Subcutaneous adipose tissue (tissue), 4 donors: Measurements from ENCODE around the gene RHEX. TPM values are rescaled to one million over a fixed set of nuclear protein-coding genes. Genes with fewer than 3 reads are reported as not detected.

Experiments used
- CTCF ChIP-seq: fragments of 450-650 bp; IDR thresholded peaks from one replicate; pipeline ENCODE4 v1.5.1; 2016; ENCODE audit warnings: low read depth, mild to moderate bottlenecking, control low read depth, antibody characterized with exemption, moderate library complexity
- total RNA-seq, 4 donors: library from RNA; depleted of rRNA; stranded (reverse); fragments of >200 nt; gene quantifications; one replicate each; pipeline ENCODE4 v1.1.0, GENCODE V29; 2016

RHEX gene
- total RNA-seq, 4 donors from 2014 or later = 5.1 to 9.9 (median 5.7) TPM; not detected in 1

GRCh38 chr1:206115791-206116190 is 62.8 kb downstream of the RHEX start:
- TF ChIP-seq CTCF = no peak

- no peak for TF ChIP-seq CTCF
Measured at GRCh38 chr1:206116191-206116872, 63.4 kb downstream of the RHEX start.

GRCh38 chr1:206116873-206117150 is 63.8 kb downstream of the RHEX start:
- no peak for TF ChIP-seq CTCF

- no peak for TF ChIP-seq CTCF
Measured at GRCh38 chr1:206117151-206117948, 64.4 kb downstream of the RHEX start, which contains the start of gene AVPR1B. AVPR1B (minus strand) TSS chr1:206117388; CDS start chr1:206116890, 498 bp downstream.

GRCh38 chr1:206120406-206120805 is 67.4 kb downstream of the RHEX start:
- TF ChIP-seq CTCF = no peak

- no peak for TF ChIP-seq CTCF
Measured at GRCh38 chr1:206121269-206121668, 68.3 kb downstream of the RHEX start.

GRCh38 chr1:206122686-206123085 is 69.7 kb downstream of the RHEX start:
- TF ChIP-seq CTCF = no peak
